GM12872 (cell line): ENCODE measurements around the gene SORCS1.

Experiments used
- CTCF ChIP-seq: IDR thresholded peaks from 3 replicates; pipeline ENCODE4 v1.5.1; 2011; ENCODE audit warnings: low read depth, mild to moderate bottlenecking, low read length, moderate library complexity; ENCODE audit not compliant: insufficient read depth

SORCS1 gene

DNA sequence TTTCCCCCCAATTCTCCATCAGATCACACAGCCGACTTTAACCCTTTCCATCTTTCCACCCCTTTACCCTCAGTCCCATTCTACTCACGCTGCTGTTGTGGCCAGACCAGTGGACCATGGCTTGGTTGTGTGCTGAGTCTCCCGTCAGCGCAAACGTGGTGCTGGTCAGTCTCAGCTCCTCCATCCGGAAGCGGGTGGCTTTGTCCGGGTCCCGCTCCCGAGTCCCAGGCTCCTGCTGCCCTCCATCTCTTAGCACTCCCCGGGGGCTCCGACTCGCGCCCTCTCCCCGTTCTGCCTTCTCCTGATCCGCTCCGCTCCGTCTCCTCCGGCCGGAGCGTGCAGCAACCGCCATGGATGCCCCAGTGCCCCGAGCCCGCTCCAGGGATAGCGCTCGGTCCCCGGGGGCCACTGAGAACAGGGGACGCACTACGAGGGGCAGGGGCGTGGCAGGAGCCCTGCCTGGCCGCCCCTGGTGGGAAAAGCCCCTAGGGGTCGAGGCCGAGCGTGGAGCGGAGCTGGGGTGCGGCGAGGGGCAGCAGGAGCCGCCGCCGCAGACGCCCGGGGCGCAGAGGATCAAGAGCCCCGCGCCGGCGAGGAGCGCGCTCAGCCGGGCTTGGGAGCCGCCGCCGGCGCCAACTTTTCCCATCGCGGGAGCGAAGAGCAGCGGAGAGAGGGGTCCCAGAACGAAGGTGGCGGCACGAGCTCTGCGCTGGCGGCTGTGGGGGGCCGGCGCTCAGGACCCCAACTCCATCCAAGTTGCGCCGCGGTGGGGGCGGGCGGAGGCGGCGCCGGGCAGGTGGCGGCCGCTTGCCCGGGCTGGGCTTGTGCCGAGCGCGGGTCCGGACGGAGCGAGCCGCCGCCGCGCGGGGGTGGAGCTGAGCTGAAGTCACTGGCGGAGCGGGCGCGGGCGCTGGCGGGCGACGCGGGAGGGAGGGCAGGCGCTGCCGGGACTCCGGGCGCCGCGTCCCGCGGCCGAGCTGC is at the start of gene SORCS1:
Gene SORCS1, minus strand, starts transcription at position 826 of the 981 bp plus-strand sequence.
- TF ChIP-seq CTCF: no peak

- TF ChIP-seq CTCF: no peak
These were observed 49.8 kb upstream of the SORCS1 start for GRCh38 chr10:107214261-107214660.

- no peak for TF ChIP-seq CTCF
These were observed 49.4 kb upstream of the SORCS1 start for GRCh38 chr10:107213861-107214260.

- no peak for TF ChIP-seq CTCF
These were observed 42.3 kb upstream of the SORCS1 start for GRCh38 chr10:107206833-107207232.

DNA sequence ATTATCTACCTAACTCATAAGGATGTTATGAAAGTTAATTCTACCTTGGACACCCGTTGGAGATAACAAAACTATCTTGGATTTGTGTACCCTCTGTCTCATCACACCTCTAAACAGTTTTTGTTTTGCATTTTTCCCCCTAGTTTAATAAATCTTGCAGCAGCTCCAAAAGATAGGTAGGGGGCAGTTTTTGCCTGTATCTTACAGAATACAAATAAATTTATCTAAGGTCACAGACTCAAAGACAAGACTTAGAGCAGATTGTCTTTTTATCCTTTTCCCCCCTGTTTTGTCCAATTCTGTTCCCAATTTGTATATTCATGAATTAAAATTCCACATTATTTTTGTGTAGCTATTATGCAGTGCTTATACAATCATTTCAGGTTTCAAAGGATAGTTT is 5.0 kb upstream of the SORCS1 start:
- TF ChIP-seq CTCF: no peak

DNA sequence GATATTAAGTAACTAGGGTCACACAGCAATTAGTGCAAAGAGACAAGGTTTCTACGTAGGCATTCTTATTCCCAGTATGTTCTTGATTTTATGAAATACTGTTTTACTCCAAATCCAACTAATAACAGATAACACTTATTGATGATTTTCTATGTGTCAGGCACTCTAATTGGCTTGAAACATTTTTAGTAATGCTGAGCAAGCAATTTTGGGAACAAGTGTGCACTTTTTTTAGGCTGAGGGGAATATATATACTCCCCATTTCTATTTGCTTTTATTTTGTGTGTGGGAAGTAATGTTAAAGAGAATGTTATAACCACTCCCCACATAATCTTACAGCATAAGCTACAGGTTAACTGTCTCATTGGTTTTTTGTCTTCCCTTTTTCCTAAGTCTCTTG is 4.2 kb upstream of the SORCS1 start:
- TF ChIP-seq CTCF: no peak

- no peak for TF ChIP-seq CTCF
These were observed 1.9 kb upstream of the SORCS1 start for GRCh38 chr10:107166403-107166802.
